Neural cell (in vitro differentiated cells): Measurements from ENCODE around the gene ADNP2.

Experiments used
- MXI1 ChIP-seq: fragments of 450-650 bp; conservative IDR thresholded peaks from 2 replicates; pipeline ENCODE4 v1.6.1; 2014; ENCODE audit warnings: antibody characterized with exemption, mild to moderate bottlenecking; ENCODE audit not compliant: poor library complexity, severe bottlenecking
- RAD21 ChIP-seq: fragments of 450-650 bp; conservative IDR thresholded peaks from 2 replicates; pipeline ENCODE4 v1.6.1; 2014; ENCODE audit warnings: antibody characterized with exemption, mild to moderate bottlenecking, moderate library complexity

DNA sequence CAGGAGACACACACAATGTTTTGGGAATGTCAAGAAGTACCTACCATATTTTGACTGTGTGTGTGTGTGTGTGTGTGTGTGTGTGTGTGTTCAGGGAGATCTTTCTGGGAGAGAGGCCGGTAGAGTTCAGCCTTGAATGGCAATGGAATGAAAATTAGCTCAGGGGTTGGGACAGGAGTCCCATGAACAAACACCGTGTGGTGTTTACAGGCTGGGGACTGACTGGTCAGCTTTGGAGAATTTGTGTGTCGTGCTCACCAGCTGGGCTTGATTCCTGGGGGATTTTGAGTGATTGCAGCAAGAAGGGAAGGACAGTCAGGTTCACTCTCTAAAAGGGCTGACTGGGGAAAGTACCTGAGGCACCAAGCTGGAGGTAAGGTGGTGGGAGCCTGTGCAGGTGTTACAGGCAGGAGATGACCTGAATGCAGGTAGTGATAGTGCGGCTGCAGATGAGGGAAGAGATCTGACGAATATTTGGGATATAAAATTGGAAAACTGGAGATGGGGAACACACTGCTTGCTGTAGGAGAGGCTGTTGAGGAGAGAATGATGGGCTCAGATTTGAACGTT, 2.5 kb upstream of the ADNP2 start:
- TF ChIP-seq MXI1 (no peak), RAD21 (no peak)
